Panc1 (cell line): Measurements from ENCODE around the gene FLYWCH1.

ENCODE experiments used
- CTCF ChIP-seq: fragments of 450-650 bp; IDR thresholded peaks from 2 replicates; pipeline ENCODE4 v1.5.1; 2017; ENCODE audit warnings: mild to moderate bottlenecking
- TF ChIP-seq, protein P1 (sequence below), 2 experiments: IDR thresholded peaks; 2 replicates each; pipeline ENCODE4 v1.6.1; 2011 to 2012; ENCODE audit warnings: low read depth in 2 of 2, control low read depth in 1 of 2, low read length in 1 of 2, mild to moderate bottlenecking in 1 of 2, moderate library complexity in 1 of 2; ENCODE audit not compliant: insufficient read depth in 1 of 2

- TF ChIP-seq, protein P1, sequence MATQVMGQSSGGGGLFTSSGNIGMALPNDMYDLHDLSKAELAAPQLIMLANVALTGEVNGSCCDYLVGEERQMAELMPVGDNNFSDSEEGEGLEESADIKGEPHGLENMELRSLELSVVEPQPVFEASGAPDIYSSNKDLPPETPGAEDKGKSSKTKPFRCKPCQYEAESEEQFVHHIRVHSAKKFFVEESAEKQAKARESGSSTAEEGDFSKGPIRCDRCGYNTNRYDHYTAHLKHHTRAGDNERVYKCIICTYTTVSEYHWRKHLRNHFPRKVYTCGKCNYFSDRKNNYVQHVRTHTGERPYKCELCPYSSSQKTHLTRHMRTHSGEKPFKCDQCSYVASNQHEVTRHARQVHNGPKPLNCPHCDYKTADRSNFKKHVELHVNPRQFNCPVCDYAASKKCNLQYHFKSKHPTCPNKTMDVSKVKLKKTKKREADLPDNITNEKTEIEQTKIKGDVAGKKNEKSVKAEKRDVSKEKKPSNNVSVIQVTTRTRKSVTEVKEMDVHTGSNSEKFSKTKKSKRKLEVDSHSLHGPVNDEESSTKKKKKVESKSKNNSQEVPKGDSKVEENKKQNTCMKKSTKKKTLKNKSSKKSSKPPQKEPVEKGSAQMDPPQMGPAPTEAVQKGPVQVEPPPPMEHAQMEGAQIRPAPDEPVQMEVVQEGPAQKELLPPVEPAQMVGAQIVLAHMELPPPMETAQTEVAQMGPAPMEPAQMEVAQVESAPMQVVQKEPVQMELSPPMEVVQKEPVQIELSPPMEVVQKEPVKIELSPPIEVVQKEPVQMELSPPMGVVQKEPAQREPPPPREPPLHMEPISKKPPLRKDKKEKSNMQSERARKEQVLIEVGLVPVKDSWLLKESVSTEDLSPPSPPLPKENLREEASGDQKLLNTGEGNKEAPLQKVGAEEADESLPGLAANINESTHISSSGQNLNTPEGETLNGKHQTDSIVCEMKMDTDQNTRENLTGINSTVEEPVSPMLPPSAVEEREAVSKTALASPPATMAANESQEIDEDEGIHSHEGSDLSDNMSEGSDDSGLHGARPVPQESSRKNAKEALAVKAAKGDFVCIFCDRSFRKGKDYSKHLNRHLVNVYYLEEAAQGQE (IDR thresholded peaks at IDR 0.05; ENCODE audit: insufficient read depth in 1 of 2, low read depth in 2 of 2, low read length in 1 of 2) = no peak
- TF ChIP-seq CTCF = peak; percentile 99
These were observed 72.0 kb downstream of the FLYWCH1 start for GRCh38 chr16:2983706-2984136.
